Smooth muscle cell (in vitro differentiated cells): ENCODE measurements around the gene NAV1. TPM values are rescaled to one million over a fixed set of nuclear protein-coding genes. Genes with fewer than 3 reads are reported as not detected.

Experiments
- DNase-seq: peaks from one replicate; lab custom pipeline; 2025; ENCODE audit not compliant: unreplicated experiment; lab: John Stamatoyannopoulos, UW
- H2AFZ ChIP-seq: fragments of 200-600 bp; sonication (generic); 2 replicates; pipeline ENCODE4 v1.6.0; 2016; ENCODE audit warnings: antibody characterized with exemption, low read depth, mild to moderate bottlenecking
- H3F3A ChIP-seq: fragments of 200-600 bp; sonication (generic); 2 replicates; pipeline ENCODE4 v1.6.0; 2017; ENCODE audit warnings: antibody characterized with exemption, low read depth
- H3K27ac ChIP-seq: fragments of 200-600 bp; sonication (generic); 2 replicates; pipeline ENCODE4 v1.5.1; 2016; ENCODE audit warnings: low read depth, mild to moderate bottlenecking
- H3K27me3 ChIP-seq: fragments of 200-600 bp; sonication (generic); 2 replicates; pipeline ENCODE4 v1.6.1; 2016; ENCODE audit warnings: low read depth, mild to moderate bottlenecking
- H3K36me3 ChIP-seq: fragments of 200-600 bp; sonication (generic); 2 replicates; pipeline ENCODE4 v1.5.1; 2016; ENCODE audit warnings: low read depth
- H3K4me1 ChIP-seq: fragments of 200-600 bp; sonication (generic); 2 replicates; pipeline ENCODE4 v1.5.1; 2016; ENCODE audit warnings: low read depth
- H3K4me2 ChIP-seq: fragments of 200-600 bp; sonication (generic); 2 replicates; pipeline ENCODE4 v1.6.0; 2016; ENCODE audit warnings: mild to moderate bottlenecking
- H3K4me3 ChIP-seq: fragments of 200-600 bp; sonication (generic); 2 replicates; pipeline ENCODE4 v1.5.1; 2016; ENCODE audit warnings: mild to moderate bottlenecking
- H3K79me2 ChIP-seq: fragments of 200-600 bp; sonication (generic); 2 replicates; pipeline ENCODE4 v1.6.0; 2016; ENCODE audit warnings: low read depth, mild to moderate bottlenecking
- H3K9ac ChIP-seq: fragments of 200-600 bp; sonication (generic); 2 replicates; pipeline ENCODE4 v1.6.0; 2016; ENCODE audit warnings: low read depth
- H3K9me3 ChIP-seq: fragments of 200-600 bp; sonication (generic); replicated peaks from 2 replicates; pipeline ENCODE4 v1.5.1; 2016; ENCODE audit warnings: low read depth
- H4K20me1 ChIP-seq: fragments of 200-600 bp; sonication (generic); 2 replicates; pipeline ENCODE4 v1.6.0; 2016; ENCODE audit warnings: low read depth
- CTCF ChIP-seq: fragments of 200-600 bp; sonication (generic); IDR thresholded peaks from 2 replicates; pipeline ENCODE4 v1.5.1; 2017; ENCODE audit warnings: borderline replicate concordance, mild to moderate bottlenecking, antibody characterized with exemption; ENCODE audit not compliant: insufficient read depth, poor library complexity, severe bottlenecking
- WGBS: methylation state at CpG from one replicate; pipeline ENCODE4 v1.1.7; 2016; ENCODE audit warnings: low lambda C conversion rate; 5-methylcytosine and 5-hydroxymethylcytosine counted together
- polyA plus RNA-seq: library from polyadenylated mRNA; unstranded; fragments of >200 nt; fragmentation: Nextera tagmentation; extraction: Ambion mirVana; gene quantifications from 2 replicates; pipeline ENCODE4 v1.2.1, GENCODE V29; 2016
- total RNA-seq: library from RNA; depleted of rRNA; stranded (reverse); fragments of >200 nt; gene quantifications from 2 replicates; pipeline ENCODE4 v1.2.3, GENCODE V29; 2014

The NAV1 gene
- total and polyA plus RNA-seq, 2 experiments from 2014 or later = 52.3 to 71.1 TPM

DNA sequence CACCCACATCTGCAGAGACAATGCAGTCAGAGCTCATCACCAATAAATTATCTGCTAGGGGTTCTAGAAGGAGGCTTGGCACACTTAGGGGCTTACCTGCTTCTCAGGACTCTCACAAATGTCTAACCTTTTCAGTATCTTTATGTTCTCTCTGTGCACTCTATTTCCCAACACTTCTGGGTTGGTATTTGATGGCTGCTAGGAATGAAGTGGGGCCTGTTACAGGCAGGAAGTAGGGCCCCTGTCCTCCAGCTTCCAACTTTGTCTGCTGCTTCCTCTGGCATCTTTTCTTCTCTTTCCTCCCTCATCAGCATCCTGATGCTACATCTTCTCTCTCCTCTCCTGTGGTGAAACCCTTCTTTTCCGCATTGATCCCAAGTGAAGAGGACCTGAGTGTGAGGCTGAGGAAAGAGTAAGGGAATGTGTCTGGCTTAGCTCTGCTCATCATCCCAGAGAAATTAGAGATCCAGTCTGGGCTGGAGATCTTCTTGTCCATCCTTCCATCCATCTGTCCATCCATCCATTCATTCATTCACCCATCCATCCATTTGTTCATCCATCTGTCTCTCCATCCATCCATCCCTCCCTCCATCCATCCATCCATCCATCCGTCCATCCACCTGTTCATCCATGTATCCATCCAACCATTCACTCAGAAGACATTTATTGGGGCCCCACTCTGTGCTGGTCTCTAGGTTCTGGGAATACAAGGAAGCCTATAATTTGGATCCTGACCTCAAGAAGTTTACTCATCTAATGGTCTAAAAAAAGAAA lies 29.1 kb upstream of the NAV1 start:
- Histone ChIP-seq H3K4me3 (no peak overlapping the region), H3K79me2 (peaks cover 21% of the 10 kb centered on the region), H3K9ac (no peak overlapping the region), H3F3A (peaks cover 19% of the 10 kb centered on the region), H3K4me1 (peaks cover 27% of the 10 kb centered on the region), H3K36me3 (no peaks in the 10 kb centered on the region), H3K27ac (peak overlapping the region; percentile 98), H3K4me2 (peak overlapping the region; percentile 27), H4K20me1 (peaks cover 5% of the 10 kb centered on the region), H3K9me3 (no peaks in the 10 kb centered on the region), H2AFZ (no peak overlapping the region), H3K27me3 (no peaks in the 10 kb centered on the region)
- no peak for TF ChIP-seq CTCF
- 100% methylated on average over 2 of the region's 2 CpGs for whole genome bisulfite sequencing
- DNase-seq = no peak

- H3K9me3 ChIP-seq = no peaks in the 10 kb centered on the region
- WGBS = 100% methylated on average over 1 of the region's 1 CpG
- no peaks in the 10 kb centered on the region for H4K20me1 ChIP-seq
- H2AFZ ChIP-seq = no peak overlapping the region
- no peak overlapping the region for H3K4me3 ChIP-seq
- H3K4me2 ChIP-seq = no peak overlapping the region
- no peak for DNase-seq
- H3K4me1 ChIP-seq = peaks cover 18% of the 10 kb centered on the region
- no peak overlapping the region for H3K27ac ChIP-seq
- H3K9ac ChIP-seq = no peak overlapping the region
- peaks cover 18% of the 10 kb centered on the region for H3F3A ChIP-seq
- no peak for TF ChIP-seq CTCF
- H3K36me3 ChIP-seq = no peaks in the 10 kb centered on the region
- H3K27me3 ChIP-seq = no peaks in the 10 kb centered on the region
- peaks cover 12% of the 10 kb centered on the region for H3K79me2 ChIP-seq
These were observed 28.2 kb upstream of the NAV1 start for GRCh38 chr1:201510734-201511133.

DNA sequence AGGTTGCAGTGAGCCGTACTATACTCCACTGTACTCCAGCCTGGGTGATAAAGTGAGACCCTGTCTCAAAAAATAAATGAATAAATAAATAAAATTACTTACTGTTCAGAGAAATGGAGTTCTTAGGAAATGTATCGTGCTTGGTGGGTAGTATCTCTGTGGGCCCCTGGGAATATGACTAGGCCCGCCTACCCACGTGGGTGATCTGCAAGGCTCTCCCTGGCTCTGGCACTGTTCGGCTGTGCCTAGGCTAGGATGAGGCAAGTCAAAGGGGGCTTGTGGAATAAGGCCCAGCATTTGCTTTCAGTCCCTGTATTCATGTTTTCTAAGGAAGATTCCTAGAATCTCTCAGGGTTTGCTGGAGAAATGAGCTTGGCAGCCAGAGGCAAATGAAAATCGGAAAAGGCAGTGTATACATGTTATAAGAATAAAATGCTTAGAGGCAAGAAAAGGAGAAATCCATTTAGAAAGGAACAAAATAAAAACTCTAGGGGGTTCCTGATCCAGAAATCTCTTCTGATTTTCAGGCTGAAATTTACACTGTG lies 27.5 kb upstream of the NAV1 start:
- Histone ChIP-seq H3F3A (peaks cover 18% of the 10 kb centered on the region), H3K36me3 (no peaks in the 10 kb centered on the region), H3K4me3 (no peak overlapping the region), H3K9ac (peak overlapping the region; percentile 24), H3K27ac (peak overlapping the region; percentile 91), H3K9me3 (no peaks in the 10 kb centered on the region), H3K79me2 (peaks cover 4% of the 10 kb centered on the region), H2AFZ (peak overlapping the region; percentile 41), H3K27me3 (no peaks in the 10 kb centered on the region), H3K4me2 (peak overlapping the region; percentile 59), H3K4me1 (peaks cover 12% of the 10 kb centered on the region), H4K20me1 (no peaks in the 10 kb centered on the region)
- DNase-seq = no peak
- TF ChIP-seq CTCF = no peak
- 64% methylated on average over 6 of the region's 6 CpGs for WGBS
